GM21786 (cell line): Measurements from ENCODE around the gene NGFR.
"Not testable (repeated sequence)": the region's sequence is repeated elsewhere in the genome, so short reads cannot be mapped to it uniquely, and the experiment has no call there.

Experiments used
- ATAC-seq: cut with Tn5 transposase; IDR thresholded peaks from one replicate; pipeline ENCODE4 v1.9.1; 2021; ENCODE audit not compliant: unreplicated experiment

Gene NGFR

GRCh38 chr17:49495842-49496182 is 719 bp downstream of the NGFR start:
- no peak for ATAC-seq

DNA sequence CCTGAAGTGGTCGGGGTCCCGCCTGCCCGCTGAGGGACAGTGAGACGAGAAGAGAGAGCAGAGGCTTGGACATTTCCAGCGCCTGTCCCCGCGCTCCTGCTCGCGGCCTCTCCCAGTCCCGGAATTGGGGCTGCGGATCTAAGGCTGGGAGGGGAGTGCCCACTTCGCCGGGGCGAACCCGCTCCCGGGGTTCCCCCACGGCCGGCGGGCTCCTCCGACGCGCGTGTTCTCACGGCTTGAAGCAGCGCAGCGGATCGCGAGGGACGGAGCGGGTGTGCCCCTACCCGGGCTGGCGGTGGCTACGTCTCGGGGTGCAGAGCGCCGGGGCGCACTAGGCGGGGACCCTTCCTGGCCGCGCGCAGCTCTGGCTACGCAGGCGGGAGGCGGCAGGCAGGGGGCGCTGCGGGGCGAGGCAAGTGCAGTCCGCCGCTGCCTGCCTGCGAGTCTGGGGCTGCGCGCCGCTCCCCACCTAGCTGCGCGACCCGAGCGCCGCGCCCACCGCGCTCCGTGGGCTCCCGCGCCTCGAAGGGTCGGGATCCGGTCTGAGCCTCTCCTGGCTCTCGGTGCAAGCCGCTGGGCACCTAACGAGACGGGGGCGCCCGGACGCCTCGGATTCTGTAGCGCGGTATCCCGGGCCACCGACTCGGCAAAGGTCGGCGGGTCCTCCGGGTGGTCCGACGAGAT is 1.2 kb downstream of the NGFR start:
- no peak for ATAC-seq

DNA sequence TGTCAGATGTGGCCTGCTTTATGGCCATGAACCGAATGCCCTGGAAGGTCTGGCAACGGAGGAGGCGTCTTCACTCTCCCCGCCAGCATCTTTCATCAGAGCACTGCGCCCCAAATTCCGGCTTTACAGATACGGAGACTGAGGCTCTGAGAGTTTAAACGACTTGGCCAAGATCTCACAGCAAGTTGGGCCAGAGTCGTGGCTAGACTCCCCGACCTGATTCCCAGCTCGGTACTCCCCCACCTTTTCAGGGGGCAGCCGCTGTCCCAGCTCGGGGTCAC is 1.7 kb downstream of the NGFR start:
- no peak for ATAC-seq

DNA sequence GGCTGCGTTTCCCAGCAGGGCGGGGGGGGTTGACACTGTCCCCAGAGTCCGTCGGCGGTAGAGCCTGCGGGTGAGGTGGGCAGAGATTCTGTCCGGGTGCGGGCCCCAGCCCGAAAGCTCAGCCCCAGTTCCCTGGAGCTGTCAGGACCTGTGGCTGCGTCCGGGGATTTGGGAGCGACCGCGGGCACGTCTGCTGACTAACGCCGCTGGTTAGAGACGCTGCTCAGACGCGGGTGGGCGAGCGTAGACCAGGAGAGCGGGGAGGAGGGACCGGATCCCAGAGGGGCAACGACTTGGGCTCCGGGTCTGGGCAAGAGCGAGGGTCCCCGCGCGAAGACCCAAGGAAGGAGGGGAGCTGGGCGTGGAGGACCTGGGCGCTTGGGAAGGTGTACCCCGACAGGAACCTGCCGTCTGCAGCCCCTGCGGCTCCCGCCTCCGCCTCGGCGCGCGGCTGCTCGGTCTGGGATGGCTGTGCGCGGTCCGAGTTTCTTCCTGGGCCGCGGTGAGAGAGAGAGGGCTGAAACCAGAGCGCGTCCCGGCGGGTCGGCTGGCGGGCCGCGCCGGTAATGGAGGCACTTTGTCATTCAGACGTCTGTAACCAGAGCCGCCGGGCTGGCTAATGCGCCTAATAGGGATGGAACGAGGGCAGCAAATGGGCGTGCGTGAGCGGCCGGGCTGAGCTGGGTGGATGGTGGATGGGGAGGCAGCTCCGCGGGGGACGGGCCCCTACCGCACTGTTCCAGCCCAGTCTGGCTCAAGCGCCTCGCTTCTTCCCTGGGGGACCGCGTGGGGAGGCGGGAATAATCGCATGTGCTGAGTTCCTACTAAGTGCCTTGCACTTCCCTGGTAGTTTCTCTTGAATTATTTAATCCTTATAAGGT is 2.3 kb downstream of the NGFR start:
- ATAC-seq: no peak

DNA sequence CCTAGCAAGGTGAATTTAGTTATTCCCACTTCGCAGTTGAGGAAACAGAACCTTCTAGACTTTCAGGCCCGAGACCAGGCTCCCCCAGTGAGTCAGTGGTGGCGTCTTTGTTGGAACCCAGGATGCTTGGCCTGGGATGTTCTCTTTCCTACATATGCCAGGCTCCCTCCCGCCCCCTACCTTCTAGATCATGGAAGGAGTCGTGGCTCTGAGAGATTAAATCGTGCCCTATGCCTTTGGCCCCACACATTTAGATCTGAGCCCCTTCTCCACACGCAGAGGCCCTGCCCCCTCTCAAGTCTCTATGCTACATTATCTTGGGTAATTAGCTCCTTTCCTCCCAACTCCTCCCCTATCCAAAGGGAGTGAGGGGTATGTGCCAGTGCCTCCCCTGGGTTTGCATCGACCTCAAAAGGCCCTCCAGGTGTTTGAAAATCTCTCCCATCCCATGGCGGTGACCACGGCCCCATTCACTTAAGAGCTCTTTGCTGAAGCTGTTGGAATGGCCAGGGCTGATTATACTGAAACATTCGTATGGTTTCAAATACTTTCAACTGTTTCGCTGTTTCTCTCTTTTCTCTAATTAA is 3.0 kb downstream of the NGFR start:
- ATAC-seq: no peak

DNA sequence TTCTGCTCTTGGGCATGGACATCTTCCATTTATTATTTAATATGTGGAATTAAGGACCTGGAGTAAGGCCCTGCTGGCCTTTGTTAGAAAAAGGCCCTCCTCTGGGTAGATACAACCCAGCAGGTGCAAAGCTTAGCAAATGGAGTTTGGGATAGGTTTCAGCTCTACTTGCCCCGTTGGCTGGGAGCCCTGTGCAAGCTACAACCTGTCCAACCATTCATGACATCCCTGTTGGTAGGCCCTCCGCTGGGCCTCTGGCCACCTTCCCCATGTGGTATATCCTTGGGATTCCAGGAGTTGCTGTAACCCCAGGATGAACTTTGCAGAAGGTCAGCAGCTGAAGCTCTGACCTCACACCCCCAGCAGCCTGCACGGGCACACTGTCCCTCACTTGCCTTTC is 6.4 kb downstream of the NGFR start:
- no peak for ATAC-seq

DNA sequence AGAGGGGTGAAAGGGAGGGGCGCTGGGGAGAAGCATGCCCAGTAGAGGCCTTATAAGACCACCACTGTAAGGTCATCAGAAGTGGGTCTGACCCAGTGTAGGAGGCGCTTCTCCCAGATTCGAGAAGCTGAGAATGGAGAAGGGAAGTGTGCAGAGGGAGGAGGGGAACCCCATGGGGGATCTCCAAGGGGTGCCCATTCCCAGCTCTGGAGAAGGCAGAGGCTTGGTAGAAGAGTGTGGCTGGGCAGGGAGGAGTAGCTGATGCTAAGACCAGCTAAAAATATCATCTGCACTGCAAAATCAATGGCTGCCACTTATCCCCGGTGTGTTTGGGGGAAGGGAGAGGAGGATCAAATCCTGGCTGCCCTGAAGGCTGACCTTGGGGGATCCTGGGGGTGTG is 7.2 kb downstream of the NGFR start:
- no peak for ATAC-seq

DNA sequence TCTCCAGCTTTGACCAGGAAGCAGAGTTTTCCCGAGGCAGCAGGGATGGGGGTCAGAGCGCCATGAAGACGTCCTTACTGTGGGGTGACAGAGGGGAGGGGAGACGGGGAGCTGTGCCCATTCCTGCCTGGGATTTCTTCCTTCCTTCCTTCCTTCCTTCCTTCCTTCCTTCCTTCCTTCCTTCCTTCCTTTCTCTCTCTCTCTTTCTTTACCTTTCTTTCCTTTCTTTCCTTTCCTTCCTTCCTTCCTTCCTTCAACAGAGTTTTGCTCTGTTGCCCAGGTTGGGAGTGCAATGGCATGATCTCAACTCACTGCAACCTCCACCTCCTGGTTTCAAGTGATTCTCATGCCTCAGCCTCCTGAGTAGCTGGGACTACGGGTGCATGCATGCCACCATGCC is 7.6 kb downstream of the NGFR start:
- not testable (repeated sequence) for ATAC-seq

GRCh38 chr17:49504369-49504768 is 9.3 kb downstream of the NGFR start:
- no peak for ATAC-seq

DNA sequence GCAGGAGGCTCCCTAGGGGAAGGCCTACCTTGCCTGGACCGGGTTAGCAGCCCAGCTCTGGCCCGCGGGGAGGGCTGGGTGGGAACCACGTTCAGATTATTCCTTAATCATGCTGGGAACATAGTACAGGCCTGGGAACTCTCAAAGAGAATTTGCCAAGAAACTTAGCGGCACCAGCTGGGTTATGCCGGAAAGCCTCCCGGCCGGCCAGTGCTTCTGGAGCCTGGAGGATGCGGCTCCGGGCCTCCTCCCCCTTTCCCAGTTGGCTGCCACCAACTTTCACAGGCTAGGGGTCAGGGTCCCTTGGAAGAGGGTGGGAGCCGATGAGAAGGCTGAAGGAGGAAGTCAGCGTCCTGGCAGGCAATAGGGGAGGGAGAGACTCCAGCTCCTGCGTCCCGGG is 10.8 kb downstream of the NGFR start:
- ATAC-seq: no peak

DNA sequence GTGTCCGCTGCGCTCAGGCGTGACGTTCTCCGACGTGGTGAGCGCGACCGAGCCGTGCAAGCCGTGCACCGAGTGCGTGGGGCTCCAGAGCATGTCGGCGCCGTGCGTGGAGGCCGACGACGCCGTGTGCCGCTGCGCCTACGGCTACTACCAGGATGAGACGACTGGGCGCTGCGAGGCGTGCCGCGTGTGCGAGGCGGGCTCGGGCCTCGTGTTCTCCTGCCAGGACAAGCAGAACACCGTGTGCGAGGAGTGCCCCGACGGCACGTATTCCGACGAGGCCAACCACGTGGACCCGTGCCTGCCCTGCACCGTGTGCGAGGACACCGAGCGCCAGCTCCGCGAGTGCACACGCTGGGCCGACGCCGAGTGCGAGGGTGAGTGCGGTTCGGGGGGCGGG is 11.2 kb downstream of the NGFR start:
- no peak for ATAC-seq

DNA sequence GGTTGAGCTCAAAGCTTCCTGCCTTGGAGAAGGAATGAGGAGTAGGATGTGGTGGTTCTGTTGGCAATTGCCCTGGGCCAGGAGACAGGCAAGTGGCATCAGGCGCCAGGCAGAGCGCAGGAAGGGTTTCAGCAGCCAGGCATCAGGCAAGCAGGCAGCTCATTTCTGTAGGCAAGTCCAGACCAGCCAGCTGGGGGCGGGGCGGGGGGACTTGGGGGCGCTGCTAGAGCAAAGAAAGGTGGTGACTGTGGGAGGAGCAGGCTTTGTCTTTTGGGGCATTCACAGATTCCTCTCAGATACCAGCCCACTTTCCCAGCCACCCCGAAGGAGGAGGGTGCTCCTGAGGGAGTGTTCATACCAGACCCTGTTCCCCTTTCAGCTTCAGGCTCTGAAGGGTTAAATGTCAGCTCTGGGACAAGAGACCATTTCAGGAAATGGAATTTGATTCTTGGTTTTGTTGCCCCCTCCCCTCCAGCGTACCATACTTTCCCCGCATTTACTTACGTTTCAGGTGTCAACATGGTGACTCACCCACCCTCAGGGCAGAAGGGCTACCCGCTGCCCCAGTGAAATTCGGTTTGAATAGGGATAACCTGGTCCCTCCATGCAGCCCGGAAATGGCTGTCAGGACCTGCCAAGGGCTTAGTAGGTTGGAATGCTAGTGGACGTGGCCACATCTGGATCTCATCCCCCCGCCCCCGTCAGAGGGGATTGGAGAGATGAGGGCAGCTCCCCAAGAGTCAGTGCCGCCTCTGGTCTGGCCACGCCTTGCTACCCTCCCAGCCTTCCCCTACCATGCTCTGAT is 13.2 kb downstream of the NGFR start:
- no peak for ATAC-seq

GRCh38 chr17:49508866-49509587 is 13.9 kb downstream of the NGFR start:
- ATAC-seq: no peak

DNA sequence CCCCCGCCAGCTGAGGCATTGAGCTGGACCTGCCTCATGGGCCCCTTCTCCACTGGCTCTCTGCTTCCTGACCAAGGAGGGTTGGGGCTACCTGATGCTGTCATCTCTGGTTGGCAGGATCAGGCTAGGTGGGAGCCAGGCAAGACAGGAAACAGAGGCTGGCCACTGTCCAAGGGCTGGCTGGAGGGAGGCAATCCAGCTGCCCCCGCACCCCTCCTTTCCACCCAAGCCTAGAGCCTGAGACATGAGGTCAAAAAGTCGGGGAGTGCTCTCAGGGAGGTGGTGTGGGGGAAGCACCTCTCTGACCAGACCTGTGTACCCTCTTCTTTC is 14.5 kb downstream of the NGFR start:
- no peak for ATAC-seq

- ATAC-seq: no peak
Measured at GRCh38 chr17:49510059-49510719, 15.1 kb downstream of the NGFR start.

DNA sequence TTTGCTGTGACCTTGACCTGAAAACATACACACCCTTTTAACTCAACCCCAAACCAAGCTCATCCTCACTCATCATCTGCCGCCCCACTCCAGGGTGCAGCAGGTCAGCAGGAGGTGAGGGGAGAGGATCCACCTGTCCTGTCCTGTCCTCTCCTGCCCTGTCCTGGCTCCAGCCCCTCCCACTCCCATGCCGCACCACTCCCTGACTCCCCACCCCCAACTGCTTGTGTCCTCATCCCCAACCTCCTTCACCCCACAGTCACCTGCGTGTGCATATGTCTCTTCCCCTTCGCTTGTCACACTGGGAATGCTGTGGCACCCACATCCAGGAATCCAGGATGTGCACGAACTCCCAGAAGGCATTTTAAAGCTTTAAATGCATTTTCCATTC is 15.6 kb downstream of the NGFR start:
- ATAC-seq: no peak

GRCh38 chr17:49511810-49512209 is 16.7 kb downstream of the NGFR start:
- no peak for ATAC-seq

- ATAC-seq: no peak
Measured at GRCh38 chr17:49512296-49513043, 17.4 kb downstream of the NGFR start.

- no peak for ATAC-seq
Measured at GRCh38 chr17:49513044-49513395, 17.9 kb downstream of the NGFR start.

DNA sequence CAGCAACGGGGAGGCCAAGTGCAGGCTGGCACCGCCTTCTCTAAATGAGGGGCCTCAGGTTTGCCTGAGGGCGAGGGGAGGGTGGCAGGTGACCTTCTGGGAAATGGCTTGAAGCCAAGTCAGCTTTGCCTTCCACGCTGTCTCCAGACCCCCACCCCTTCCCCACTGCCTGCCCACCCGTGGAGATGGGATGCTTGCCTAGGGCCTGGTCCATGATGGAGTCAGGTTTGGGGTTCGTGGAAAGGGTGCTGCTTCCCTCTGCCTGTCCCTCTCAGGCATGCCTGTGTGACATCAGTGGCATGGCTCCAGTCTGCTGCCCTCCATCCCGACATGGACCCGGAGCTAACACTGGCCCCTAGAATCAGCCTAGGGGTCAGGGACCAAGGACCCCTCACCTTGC is 18.5 kb downstream of the NGFR start:
- no peak for ATAC-seq
